H1 (cell line): ENCODE measurements around the gene STPG1. TPM values are rescaled to one million over a fixed set of nuclear protein-coding genes. Genes with fewer than 3 reads are reported as not detected.

ENCODE experiments used
- BCL11A ChIP-seq, 2 experiments: IDR thresholded peaks; one replicate each; pipeline ENCODE4 v1.6.1; 2011; ENCODE audit warnings: low read depth in 2 of 2, low read length in 2 of 2, mild to moderate bottlenecking in 2 of 2
- CHD2 ChIP-seq: IDR thresholded peaks from 2 replicates; pipeline ENCODE4 v1.6.1; 2012; ENCODE audit warnings: low read length, improper control_type of control experiment
- EGR1 ChIP-seq: IDR thresholded peaks from 2 replicates; pipeline ENCODE4 v1.6.1; 2011; ENCODE audit warnings: low read depth, low read length, borderline replicate concordance
- EP300 ChIP-seq, 2 experiments: IDR thresholded peaks; 1 replicate in 1 of 2; 2 replicates in 1 of 2; pipeline ENCODE4 v1.6.1; 2011 to 2012; ENCODE audit warnings: low read depth in 2 of 2, low read length in 2 of 2, mild to moderate bottlenecking in 2 of 2, borderline replicate concordance in 1 of 2, inconsistent platforms in 1 of 2, moderate library complexity in 1 of 2
- HDAC6 ChIP-seq: IDR thresholded peaks from one replicate; pipeline ENCODE4 v1.7.1; 2012; ENCODE audit warnings: low read depth, mild to moderate bottlenecking, inconsistent platforms, low read length, moderate library complexity
- JUND ChIP-seq: IDR thresholded peaks from 2 replicates; pipeline ENCODE4 v1.6.1; 2011; ENCODE audit warnings: mild to moderate bottlenecking, improper control_type of control experiment, low read length
- KDM5A ChIP-seq: fragments of 200-600 bp; IDR thresholded peaks from 2 replicates; pipeline ENCODE4 v1.7.1; 2012; ENCODE audit warnings: mild to moderate bottlenecking, low read length, inconsistent platforms, mixed read lengths
- MAFK ChIP-seq: IDR thresholded peaks from 2 replicates; pipeline ENCODE4 v1.6.1; 2012; ENCODE audit warnings: low read depth, mild to moderate bottlenecking, improper control_type of control experiment, low read length
- RFX5 ChIP-seq: IDR thresholded peaks from 2 replicates; pipeline ENCODE4 v1.6.1; 2011; ENCODE audit warnings: low read depth, low read length, improper control_type of control experiment, borderline replicate concordance
- SIRT6 ChIP-seq: IDR thresholded peaks from one replicate; pipeline ENCODE4 v1.7.1; 2012; ENCODE audit warnings: low read length, inconsistent platforms
- TAF7 ChIP-seq: optimal IDR thresholded peaks from 2 replicates; pipeline ENCODE3; 2011; ENCODE audit warnings: low read depth, mild to moderate bottlenecking, inconsistent platforms, low read length, moderate library complexity, borderline replicate concordance
- polyA plus RNA-seq, 7 experiments: library from polyadenylated mRNA; depleted of rRNA in 3 of 7; stranded (reverse) in 5 of 7; unstranded in 2 of 7; fragments of >200 nt in 5 of 7; fragments of 200-250 nt in 2 of 7; gene quantifications; 1 replicate in 5 of 7; 2 replicates in 1 of 7; 4 replicates in 1 of 7; pipeline versions ENCODE4 v1.2.1 to v1.2.3, GENCODE V29; 2011 to 2013; ENCODE audit warnings: missing spikeins in 2 of 7, mixed read lengths in 2 of 7
- total RNA-seq: library from RNA; stranded (reverse); fragmentation: NEBNext Ultra II Directional; extraction: Animal tissue kit (Norgen Biotek cat#: 25700); gene quantifications from 2 replicates; pipeline ENCODE4 v1.2.1, GENCODE V29; 2021
- TF ChIP-seq, protein P1 (sequence below): fragments of 300-600 bp; sonication (generic); IDR thresholded peaks from 2 replicates; pipeline ENCODE4 v1.7.1; 2012; ENCODE audit warnings: low read length, moderate library complexity, mild to moderate bottlenecking, inconsistent platforms; ENCODE audit not compliant: insufficient replicate concordance

The STPG1 gene
- total and polyA plus RNA-seq, 2 of the 8 experiments (the other 6 are each of a cell fraction or from before 2014, with no cell fraction given): 10.3 to 11.2 TPM

- TF ChIP-seq, protein P1, sequence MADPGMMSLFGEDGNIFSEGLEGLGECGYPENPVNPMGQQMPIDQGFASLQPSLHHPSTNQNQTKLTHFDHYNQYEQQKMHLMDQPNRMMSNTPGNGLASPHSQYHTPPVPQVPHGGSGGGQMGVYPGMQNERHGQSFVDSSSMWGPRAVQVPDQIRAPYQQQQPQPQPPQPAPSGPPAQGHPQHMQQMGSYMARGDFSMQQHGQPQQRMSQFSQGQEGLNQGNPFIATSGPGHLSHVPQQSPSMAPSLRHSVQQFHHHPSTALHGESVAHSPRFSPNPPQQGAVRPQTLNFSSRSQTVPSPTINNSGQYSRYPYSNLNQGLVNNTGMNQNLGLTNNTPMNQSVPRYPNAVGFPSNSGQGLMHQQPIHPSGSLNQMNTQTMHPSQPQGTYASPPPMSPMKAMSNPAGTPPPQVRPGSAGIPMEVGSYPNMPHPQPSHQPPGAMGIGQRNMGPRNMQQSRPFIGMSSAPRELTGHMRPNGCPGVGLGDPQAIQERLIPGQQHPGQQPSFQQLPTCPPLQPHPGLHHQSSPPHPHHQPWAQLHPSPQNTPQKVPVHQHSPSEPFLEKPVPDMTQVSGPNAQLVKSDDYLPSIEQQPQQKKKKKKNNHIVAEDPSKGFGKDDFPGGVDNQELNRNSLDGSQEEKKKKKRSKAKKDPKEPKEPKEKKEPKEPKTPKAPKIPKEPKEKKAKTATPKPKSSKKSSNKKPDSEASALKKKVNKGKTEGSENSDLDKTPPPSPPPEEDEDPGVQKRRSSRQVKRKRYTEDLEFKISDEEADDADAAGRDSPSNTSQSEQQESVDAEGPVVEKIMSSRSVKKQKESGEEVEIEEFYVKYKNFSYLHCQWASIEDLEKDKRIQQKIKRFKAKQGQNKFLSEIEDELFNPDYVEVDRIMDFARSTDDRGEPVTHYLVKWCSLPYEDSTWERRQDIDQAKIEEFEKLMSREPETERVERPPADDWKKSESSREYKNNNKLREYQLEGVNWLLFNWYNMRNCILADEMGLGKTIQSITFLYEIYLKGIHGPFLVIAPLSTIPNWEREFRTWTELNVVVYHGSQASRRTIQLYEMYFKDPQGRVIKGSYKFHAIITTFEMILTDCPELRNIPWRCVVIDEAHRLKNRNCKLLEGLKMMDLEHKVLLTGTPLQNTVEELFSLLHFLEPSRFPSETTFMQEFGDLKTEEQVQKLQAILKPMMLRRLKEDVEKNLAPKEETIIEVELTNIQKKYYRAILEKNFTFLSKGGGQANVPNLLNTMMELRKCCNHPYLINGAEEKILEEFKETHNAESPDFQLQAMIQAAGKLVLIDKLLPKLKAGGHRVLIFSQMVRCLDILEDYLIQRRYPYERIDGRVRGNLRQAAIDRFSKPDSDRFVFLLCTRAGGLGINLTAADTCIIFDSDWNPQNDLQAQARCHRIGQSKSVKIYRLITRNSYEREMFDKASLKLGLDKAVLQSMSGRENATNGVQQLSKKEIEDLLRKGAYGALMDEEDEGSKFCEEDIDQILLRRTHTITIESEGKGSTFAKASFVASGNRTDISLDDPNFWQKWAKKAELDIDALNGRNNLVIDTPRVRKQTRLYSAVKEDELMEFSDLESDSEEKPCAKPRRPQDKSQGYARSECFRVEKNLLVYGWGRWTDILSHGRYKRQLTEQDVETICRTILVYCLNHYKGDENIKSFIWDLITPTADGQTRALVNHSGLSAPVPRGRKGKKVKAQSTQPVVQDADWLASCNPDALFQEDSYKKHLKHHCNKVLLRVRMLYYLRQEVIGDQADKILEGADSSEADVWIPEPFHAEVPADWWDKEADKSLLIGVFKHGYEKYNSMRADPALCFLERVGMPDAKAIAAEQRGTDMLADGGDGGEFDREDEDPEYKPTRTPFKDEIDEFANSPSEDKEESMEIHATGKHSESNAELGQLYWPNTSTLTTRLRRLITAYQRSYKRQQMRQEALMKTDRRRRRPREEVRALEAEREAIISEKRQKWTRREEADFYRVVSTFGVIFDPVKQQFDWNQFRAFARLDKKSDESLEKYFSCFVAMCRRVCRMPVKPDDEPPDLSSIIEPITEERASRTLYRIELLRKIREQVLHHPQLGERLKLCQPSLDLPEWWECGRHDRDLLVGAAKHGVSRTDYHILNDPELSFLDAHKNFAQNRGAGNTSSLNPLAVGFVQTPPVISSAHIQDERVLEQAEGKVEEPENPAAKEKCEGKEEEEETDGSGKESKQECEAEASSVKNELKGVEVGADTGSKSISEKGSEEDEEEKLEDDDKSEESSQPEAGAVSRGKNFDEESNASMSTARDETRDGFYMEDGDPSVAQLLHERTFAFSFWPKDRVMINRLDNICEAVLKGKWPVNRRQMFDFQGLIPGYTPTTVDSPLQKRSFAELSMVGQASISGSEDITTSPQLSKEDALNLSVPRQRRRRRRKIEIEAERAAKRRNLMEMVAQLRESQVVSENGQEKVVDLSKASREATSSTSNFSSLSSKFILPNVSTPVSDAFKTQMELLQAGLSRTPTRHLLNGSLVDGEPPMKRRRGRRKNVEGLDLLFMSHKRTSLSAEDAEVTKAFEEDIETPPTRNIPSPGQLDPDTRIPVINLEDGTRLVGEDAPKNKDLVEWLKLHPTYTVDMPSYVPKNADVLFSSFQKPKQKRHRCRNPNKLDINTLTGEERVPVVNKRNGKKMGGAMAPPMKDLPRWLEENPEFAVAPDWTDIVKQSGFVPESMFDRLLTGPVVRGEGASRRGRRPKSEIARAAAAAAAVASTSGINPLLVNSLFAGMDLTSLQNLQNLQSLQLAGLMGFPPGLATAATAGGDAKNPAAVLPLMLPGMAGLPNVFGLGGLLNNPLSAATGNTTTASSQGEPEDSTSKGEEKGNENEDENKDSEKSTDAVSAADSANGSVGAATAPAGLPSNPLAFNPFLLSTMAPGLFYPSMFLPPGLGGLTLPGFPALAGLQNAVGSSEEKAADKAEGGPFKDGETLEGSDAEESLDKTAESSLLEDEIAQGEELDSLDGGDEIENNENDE: no peak
- TF ChIP-seq EP300 (IDR thresholded peaks at IDR 0.05; ENCODE audit: borderline replicate concordance in 1 of 2, low read depth in 2 of 2, low read length in 2 of 2) (no peak), CHD2 (no peak), JUND (no peak), TAF7 (no peak), RFX5 (no peak), MAFK (no peak), SIRT6 (no peak), EGR1 (no peak), KDM5A (no peak), HDAC6 (no peak), BCL11A (IDR thresholded peaks at IDR 0.05; ENCODE audit: low read depth in 2 of 2, low read length in 2 of 2) (no peak)
Measured at GRCh38 chr1:24383381-24383940, 30.1 kb downstream of the STPG1 start (continued).
